Mucosa of descending colon (tissue), 3 donors: ENCODE results near the gene IL27RA. TPM values are rescaled to one million over a fixed set of nuclear protein-coding genes. Genes with fewer than 3 reads are reported as not detected.
A peak's percentile ranks its signal among the peaks of the same experiment; 100 is the strongest.

ENCODE experiments used
- ATAC-seq: fragments of 200-7000 bp; cut with Tn5 transposase; one replicate; pipeline ENCODE4 v1.9.1; 2020; ENCODE audit warnings: mild to moderate bottlenecking, moderate library complexity
- DNase-seq, 3 donors: peaks; one replicate each; pipeline ENCODE4 v3.0.0-alpha.2; 2020
- H3K36me3 ChIP-seq: fragments of 200-600 bp; one replicate; pipeline ENCODE4 v1.8.0; 2021; ENCODE audit warnings: low read depth, mild to moderate bottlenecking
- H3K4me1 ChIP-seq: fragments of 200-600 bp; one replicate; pipeline ENCODE4 v1.8.0; 2021; ENCODE audit warnings: low read depth, mild to moderate bottlenecking
- H3K4me3 ChIP-seq: fragments of 200-600 bp; one replicate; pipeline ENCODE4 v1.8.0; 2021; ENCODE audit warnings: mild to moderate bottlenecking
- H3K9me3 ChIP-seq: fragments of 200-600 bp; one replicate; pipeline ENCODE4 v1.8.0; 2021; ENCODE audit warnings: mild to moderate bottlenecking
- intact Hi-C, 2 donors: fragments of 100-400 bp; cut with DNase I in 1 of 2; cut with micrococcal nuclease in 1 of 2; formaldehyde crosslinking; loops; one replicate each; pipeline versions ENCODE4 v1.11.0 to v1.11.1; 2022; cut with DNase I, micrococcal nuclease
- total RNA-seq, 3 donors: library from RNA; stranded (reverse); fragmentation: NEBNext Ultra II Directional in 2 of 3; extraction: Animal tissue kit (Norgen Biotek cat#: 25700) in 2 of 3; gene quantifications; one replicate each; pipeline versions ENCODE4 v1.2.1 to v1.2.4, GENCODE V29; 2021 to 2023
- TF ChIP-seq, protein P1 (sequence below): fragments of 200-600 bp; IDR thresholded peaks from one replicate; pipeline ENCODE4 v1.8.0; 2022; ENCODE audit warnings: antibody characterized with exemption, mild to moderate bottlenecking
- donor health status: DM: no; HTN: no; CAD: no; lungs with moderate emphysema.
- donor health status: DM: no; HTN: no; CAD: no.
- donor health status: DM: no; HTN: yes; CAD: no.

Gene IL27RA
- total RNA-seq, 3 donors from 2014 or later, result 2.0 to 3.1 (median 2.6) TPM

DNA sequence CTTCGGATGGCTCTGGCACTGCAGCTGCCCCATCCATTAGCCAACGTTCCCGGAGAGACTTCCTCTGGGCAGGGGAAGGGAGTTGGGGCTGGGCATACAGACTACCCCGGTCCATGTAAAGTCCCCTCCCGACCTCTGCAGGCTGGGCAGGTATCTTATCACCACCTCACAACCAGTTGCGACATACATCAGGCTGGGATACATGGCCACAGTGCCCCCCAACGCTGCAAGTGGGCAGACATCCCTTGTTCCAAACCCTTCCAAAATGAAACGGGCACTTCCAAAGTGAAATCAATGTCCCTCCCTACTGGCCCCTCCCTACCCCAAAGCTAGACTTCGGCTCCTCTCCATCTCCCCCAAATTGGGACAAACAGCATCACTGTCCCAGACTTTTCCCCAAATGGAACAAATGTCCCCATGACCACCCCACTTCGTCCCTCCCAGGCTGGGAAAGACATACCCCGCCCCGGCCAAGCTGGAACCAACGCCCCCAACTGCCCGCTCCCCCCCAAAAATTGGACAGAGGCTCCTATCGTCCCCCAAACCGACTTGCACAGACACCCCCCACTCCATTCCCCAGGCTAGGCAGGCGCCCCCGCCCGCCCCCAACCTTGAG lies 25.3 kb downstream of the IL27RA start:
- Histone ChIP-seq H3K4me1 (peaks cover 8% of the 10 kb centered on the region), H3K4me3 (no peak overlapping the region), H3K36me3 (no peaks in the 10 kb centered on the region), H3K9me3 (no peaks in the 10 kb centered on the region)
- ATAC-seq (no peak), DNase-seq (no peak)
- intact Hi-C loops, result no loop called here
- TF ChIP-seq, protein P1, sequence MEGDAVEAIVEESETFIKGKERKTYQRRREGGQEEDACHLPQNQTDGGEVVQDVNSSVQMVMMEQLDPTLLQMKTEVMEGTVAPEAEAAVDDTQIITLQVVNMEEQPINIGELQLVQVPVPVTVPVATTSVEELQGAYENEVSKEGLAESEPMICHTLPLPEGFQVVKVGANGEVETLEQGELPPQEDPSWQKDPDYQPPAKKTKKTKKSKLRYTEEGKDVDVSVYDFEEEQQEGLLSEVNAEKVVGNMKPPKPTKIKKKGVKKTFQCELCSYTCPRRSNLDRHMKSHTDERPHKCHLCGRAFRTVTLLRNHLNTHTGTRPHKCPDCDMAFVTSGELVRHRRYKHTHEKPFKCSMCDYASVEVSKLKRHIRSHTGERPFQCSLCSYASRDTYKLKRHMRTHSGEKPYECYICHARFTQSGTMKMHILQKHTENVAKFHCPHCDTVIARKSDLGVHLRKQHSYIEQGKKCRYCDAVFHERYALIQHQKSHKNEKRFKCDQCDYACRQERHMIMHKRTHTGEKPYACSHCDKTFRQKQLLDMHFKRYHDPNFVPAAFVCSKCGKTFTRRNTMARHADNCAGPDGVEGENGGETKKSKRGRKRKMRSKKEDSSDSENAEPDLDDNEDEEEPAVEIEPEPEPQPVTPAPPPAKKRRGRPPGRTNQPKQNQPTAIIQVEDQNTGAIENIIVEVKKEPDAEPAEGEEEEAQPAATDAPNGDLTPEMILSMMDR, result no peak

DNA sequence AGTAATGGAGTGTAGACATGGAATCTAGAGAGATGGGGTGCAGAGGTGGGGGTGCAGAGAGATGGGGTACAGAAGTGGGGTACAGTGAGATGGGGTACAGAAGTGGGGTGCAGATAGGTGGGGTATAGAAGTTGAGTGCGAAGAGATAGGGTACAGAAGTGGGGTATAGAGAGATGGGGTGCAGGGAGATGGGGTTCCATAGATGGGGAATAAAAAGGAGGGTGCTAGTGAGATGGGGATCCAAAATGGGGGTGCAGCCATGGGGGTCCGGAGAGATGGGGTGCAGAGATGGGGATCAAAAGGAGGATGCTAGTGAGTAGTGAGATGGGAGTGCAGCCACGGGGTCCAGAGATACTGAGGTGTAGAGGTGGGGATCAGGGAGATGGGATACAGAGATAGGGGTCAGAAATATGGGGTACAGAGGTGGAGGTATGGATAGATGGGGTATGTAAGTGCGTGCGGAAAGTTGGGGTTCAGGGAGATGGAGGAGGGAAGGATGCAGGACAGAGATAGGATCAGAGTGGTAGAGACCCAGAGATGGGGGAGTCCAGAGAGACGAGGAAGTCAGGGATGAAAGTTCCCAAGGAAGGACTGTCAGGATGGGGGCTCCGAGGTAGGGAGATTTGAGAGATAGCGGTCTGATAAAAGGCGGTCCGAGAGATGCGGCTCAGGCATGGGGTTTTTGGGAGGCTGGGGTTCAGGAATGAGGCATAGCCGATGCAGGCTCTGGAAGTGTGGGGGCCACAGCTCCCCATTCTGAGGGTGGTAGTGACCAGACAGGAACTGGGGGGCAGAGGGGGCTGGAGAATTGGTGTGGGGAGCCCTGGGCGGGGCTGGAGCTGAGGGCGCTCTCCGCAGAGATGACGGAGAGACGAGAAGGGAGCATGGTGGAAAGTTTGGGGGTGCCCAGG lies 26.9 kb downstream of the IL27RA start:
- intact Hi-C loops, result no loop called here
- H3K4me3 ChIP-seq, result no peak overlapping the region
- ATAC-seq (no peak), DNase-seq (no peak)
- TF ChIP-seq, protein P1, result no peak
- H3K4me1 ChIP-seq, result peaks cover 11% of the 10 kb centered on the region
- H3K9me3 ChIP-seq, result no peaks in the 10 kb centered on the region
- H3K36me3 ChIP-seq, result no peaks in the 10 kb centered on the region

DNA sequence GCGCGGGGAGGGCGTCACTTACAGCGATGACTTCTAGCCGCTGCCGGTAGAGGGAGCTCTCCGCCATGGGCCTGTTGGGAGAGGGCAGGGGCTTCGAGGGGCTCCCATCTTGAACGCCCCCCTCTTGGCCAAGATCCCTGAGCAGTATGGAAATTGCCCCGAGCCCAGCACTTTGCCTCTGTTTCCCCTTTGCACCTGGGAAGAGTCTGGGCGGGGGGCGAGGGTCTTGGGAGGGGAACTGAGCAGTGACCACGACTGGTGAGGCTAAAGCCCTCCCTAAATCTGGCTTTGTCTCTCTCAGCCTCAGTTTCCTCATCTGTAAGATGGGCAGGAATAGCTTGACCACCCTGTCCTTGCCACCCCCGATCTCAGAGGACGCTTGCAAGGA lies 27.5 kb downstream of the IL27RA start:
- no peaks in the 10 kb centered on the region for H3K9me3 ChIP-seq
- TF ChIP-seq, protein P1, result peak; percentile 69
- ATAC-seq (peak; percentile 28), DNase-seq (peak in 1 of 3 donors; percentile 52)
- peaks cover 11% of the 10 kb centered on the region for H3K4me1 ChIP-seq
- intact Hi-C loops, result no loop called here
- H3K36me3 ChIP-seq, result no peaks in the 10 kb centered on the region
- H3K4me3 ChIP-seq, result no peak overlapping the region

DNA sequence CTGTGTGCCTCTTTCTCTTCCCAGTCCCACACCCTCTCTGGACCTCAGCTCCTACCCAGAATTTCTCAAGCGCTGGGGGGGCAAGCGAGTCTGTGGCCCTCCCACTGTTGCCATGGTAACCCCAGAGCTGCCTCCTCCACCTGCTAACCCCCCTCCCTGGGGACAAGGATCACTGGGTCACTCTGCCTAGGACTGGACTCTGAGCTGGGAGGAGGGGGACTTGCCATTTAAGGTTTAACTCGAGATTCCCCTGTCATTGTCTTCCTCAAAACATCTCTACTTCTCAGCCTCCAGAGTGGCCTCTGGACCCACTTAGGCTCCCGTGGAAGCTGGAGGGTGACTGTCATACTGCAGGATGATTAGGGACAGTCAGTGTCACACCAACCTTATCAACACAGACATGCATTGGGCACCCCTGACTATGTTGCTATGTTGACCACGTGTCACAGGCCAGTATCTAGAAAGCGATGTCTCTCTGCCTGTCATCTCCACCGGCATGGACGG lies 28.1 kb downstream of the IL27RA start:
- H3K4me3 ChIP-seq, result no peak overlapping the region
- H3K9me3 ChIP-seq, result no peaks in the 10 kb centered on the region
- no peak for ATAC-seq
- no peaks in the 10 kb centered on the region for H3K36me3 ChIP-seq
- TF ChIP-seq, protein P1, result no peak
- peaks cover 11% of the 10 kb centered on the region for H3K4me1 ChIP-seq
- DNase-seq, result no peak
- intact Hi-C loops, result no loop called here

DNA sequence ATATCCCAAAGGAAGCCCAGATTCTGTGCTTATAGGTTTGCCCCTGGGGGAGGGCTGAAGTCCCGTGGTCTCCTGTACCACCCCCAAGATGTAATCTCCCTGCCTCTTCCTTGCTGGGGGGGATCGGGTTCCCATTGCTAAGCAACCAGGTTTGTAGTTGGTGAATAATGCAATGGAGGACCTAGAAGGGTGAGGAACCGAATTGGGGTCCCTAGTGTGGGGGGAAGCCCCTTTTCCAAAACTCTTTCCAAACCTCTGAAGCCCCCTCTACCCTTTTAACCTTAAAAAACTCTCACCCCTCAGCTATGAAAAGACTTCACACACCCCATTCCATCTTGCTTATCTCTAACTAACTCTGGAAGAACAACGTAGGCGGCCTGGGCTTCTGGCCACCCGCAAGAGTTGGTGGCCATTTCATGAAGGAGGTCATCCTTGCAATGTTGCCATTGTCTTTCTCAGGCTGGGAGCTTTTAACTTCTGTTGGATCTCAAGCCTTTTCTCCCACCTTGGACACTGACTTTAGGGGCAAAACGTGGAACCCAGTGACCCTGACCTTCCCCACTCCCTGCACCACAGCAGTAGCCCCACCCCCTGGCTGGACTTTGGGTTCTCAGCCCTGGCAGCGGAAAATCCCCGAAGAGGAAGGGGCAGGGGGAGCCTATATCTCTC lies 29.7 kb downstream of the IL27RA start:
- Histone ChIP-seq H3K4me1 (peaks cover 11% of the 10 kb centered on the region), H3K4me3 (no peak overlapping the region), H3K9me3 (no peaks in the 10 kb centered on the region), H3K36me3 (no peaks in the 10 kb centered on the region)
- ATAC-seq (peak; percentile 34), DNase-seq (no peak)
- intact Hi-C loops, result no loop called here
- TF ChIP-seq, protein P1, result no peak
